Measurements from ENCODE around the gene ARPC1B.
A peak's percentile ranks its signal among the peaks of the same experiment; 100 is the strongest.
"Not testable (repeated sequence)": the region's sequence is repeated elsewhere in the genome, so short reads cannot be mapped to it uniquely, and the experiment has no call there.

ARPC1B gene

DNA sequence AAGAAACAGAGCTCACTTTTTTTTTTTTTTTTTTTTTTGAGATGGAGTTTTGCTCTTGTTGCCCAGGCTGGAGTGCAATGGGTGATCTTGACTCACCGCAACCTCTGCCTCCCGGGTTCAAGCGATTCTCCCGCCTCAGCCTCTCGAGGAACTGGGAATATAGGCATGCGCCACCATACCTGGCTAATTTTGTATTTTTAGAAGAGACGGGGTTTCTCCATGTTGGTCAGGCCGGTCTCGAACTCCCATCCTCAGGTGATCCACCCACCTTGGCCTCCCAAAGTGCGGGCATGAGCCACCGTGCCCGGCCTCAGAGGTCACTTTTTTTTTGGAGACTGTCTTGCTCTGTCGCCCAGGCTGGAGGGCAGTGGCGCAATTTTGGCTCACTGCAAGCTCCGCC lies 16.0 kb upstream of the ARPC1B start:
- not testable (repeated sequence) for DNase-seq; ATAC-seq (replicated peaks); H3K4me1 Mint-ChIP-seq; H3K27me3 Mint-ChIP-seq; H3K4me3 Mint-ChIP-seq; H3K9me3 Mint-ChIP-seq; H3K27ac Mint-ChIP-seq
- peaks cover 31 to 34% of the 10 kb centered on the region in 2 donors for H3K36me3 Mint-ChIP-seq

DNA sequence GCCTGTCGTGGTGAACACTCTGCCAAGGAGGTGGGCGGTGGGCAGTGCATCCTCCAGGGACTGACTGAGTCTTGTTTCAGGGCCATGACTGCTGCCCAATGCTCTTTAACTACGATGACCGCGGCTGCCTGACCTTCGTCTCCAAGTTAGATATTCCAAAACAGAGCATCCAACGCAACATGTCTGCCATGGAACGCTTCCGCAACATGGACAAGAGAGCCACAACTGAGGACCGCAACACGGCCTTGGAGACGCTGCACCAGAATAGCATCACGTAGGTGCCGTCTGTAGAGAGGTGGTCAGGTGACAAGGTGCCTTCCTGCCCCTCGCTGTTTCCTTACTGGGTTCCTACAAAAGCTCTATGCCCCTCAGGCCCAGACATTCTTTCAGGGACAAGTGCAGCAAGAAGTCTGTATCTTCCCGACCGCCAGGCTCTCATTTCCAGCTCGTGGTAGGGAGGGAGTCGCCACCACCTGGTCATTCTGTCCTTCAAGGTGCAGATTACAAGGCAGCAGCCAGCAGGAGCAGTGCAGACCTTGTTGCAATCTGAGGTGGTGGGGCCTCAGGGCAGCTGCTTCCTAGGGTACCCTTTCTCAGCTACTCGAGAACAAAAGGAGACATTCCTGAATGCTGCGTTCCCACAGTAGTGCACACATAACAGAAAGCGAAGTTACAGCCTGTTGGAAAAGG lies 14.9 kb upstream of the ARPC1B start:
- Mint-ChIP-seq H3K9me3 (no peaks in the 10 kb centered on the region), H3K36me3 (peaks cover 34 to 40% of the 10 kb centered on the region in 2 donors), H3K4me1 (peaks cover 2 to 6% of the 10 kb centered on the region in 2 donors), H3K27ac (no peak overlapping the region), H3K27me3 (no peaks in the 10 kb centered on the region), H3K4me3 (no peak overlapping the region)
- DNase-seq = no peak
- ATAC-seq (replicated peaks) = no peak

DNA sequence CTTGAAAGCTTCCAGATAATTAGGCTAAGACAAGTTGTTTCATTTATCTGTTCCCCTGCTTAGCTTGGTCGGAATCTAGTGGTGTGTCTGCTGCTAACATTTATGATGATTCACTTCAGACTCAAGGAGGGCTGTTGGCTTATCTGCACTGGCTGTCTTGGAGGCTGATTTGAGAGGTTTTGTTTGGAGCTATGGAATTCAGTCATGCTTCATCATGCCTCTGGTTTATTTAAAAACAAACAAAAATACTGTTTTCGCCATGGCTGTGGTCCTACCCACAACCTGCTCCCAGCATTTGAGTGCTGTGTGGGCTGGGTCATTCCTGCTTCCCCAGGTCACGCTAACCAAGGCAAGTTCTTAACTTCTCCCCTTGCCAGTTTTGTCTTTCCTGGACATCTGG lies 11.7 kb upstream of the ARPC1B start:
- Mint-ChIP-seq H3K9me3 (no peaks in the 10 kb centered on the region), H3K4me3 (no peak overlapping the region), H3K27ac (no peak overlapping the region), H3K4me1 (peaks cover 6 to 10% of the 10 kb centered on the region in 2 donors), H3K36me3 (peaks cover 48 to 52% of the 10 kb centered on the region in 2 donors), H3K27me3 (no peaks in the 10 kb centered on the region)
- DNase-seq = no peak
- no peak for ATAC-seq (replicated peaks)

DNA sequence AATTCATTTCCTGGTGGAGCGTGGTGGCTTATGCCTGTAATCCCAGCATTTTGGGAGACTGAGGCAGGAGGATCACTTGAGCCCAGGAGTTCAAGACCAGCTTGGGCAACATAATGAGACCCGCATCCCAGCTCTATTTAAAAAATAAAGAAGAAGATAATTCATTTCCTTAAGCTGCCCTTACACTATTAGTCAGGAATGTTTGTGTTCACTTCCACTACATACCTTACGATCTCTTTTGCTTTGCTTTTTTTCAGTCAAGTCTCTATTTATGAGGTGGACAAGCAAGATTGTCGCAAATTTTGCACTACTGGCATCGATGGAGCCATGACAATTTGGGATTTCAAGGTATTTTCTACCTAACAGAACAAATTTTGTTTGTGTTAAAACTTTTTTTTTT lies 11.2 kb upstream of the ARPC1B start:
- Mint-ChIP-seq H3K36me3 (peaks cover 43 to 47% of the 10 kb centered on the region in 2 donors), H3K27me3 (no peaks in the 10 kb centered on the region), H3K4me3 (no peak overlapping the region), H3K27ac (no peak overlapping the region), H3K9me3 (no peaks in the 10 kb centered on the region), H3K4me1 (peaks cover 6 to 10% of the 10 kb centered on the region in 2 donors)
- DNase-seq (no peak), ATAC-seq (replicated peaks) (no peak)

DNA sequence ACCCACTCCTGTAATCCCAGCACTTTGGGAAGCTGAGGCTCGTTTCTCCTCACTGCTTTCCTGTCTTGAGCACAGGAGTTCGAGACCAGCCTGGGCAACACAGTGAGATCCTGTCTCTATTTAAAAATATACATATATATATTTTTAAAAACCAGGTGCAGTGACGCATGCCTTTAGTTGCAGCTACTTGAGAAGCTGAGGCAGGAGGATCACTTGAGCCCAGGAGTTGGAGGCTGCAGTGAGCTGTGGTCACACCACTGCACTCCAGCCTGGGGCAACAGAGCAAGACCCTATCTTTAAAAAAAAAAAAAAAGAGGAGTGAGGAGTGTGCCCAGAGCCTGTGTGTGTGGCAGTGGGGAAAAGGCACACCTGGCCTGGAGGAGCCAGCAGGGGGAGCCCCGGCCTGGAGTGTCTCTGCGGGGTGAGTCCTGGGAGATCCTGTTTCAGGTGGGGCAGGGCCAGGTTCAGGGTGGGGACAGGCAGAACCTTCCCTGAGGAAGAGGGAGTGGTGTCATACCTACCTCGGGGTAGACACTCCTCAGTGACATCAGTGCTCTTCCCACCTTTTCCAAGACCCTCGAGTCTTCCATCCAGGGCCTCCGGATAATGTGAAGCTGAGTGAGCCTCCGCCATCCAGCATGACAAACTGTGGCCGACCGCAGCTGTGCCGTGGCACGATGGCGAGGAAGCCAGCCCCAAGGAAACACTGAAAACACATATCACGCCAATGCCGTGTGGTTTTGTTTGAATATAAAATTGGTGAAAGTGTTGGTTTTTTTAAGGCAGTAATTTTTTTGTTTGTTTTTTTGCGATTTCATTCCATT lies 9.0 kb upstream of the ARPC1B start:
- Mint-ChIP-seq H3K9me3 (no peaks in the 10 kb centered on the region), H3K36me3 (peaks cover 43 to 50% of the 10 kb centered on the region in 2 donors), H3K4me3 (no peak overlapping the region), H3K27me3 (no peaks in the 10 kb centered on the region), H3K4me1 (peaks cover 6 to 9% of the 10 kb centered on the region in 2 donors), H3K27ac (peak overlapping the region; percentile 75)
- peak; percentile 32 for DNase-seq
- peak; percentile 80 to 83 for ATAC-seq (replicated peaks)

DNA sequence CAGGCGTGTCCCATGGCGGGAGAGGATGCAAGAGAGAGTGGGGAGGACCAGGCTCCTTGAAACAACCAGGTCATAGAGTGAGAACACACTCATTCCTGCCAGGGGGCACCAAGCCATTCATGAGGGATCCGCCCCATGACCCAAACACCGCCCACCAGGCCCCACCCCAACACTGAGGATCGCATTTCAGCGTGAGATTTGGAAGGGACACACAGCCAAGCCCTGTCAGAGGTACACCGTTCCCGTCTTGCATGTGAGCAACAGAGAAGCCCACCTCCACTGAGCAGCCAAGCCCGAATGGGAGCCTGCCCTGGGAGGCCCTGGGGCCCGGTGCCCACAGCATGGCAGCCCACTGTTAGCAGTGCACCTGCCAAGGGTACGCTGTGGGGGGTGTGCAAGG lies 7.9 kb upstream of the ARPC1B start:
- Mint-ChIP-seq H3K27ac (peak overlapping the region; percentile 66), H3K9me3 (no peaks in the 10 kb centered on the region), H3K4me3 (no peak overlapping the region), H3K4me1 (peaks cover 4 to 6% of the 10 kb centered on the region in 2 donors), H3K36me3 (peaks cover 36 to 47% of the 10 kb centered on the region in 2 donors), H3K27me3 (no peaks in the 10 kb centered on the region)
- no peak for DNase-seq
- no peak for ATAC-seq (replicated peaks)

DNA sequence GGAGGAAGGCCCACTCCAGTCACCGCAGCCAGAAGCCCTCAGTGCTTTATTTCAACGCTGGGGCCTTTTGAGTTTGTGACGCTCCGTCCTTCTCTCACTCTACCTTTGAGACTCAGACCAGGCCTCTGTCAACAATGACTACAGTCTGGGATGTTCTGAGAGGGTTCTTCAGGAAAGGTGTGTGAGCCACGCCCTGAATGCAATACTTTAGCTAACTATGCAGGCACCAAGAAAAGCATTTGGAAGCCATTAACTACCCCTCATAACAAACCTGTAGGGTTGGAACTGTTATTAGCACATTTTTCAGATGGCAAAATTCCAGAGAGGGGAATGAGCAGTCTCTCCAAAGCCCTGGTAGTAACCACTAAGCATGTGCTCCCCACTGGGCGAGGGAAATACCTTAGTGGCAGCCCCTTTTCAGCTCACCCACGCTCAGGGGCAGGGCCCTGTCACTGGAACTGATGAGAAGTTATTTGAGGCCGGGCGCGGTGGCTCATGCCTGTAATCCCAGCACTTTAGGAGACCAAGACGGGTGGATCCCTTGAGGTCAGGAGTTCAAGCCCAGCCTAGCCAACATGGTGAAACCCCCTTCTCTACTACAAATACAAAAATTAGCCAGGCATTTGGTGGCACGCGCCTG lies 5.7 kb upstream of the ARPC1B start:
- H3K27ac Mint-ChIP-seq = no peak overlapping the region
- ATAC-seq (replicated peaks) (no peak), DNase-seq (no peak)
- no peaks in the 10 kb centered on the region for H3K27me3 Mint-ChIP-seq
- no peak overlapping the region for H3K4me3 Mint-ChIP-seq
- H3K36me3 Mint-ChIP-seq = peaks cover 30 to 36% of the 10 kb centered on the region in 2 donors
- H3K4me1 Mint-ChIP-seq = peaks cover 9 to 14% of the 10 kb centered on the region in 2 donors
- no peaks in the 10 kb centered on the region for H3K9me3 Mint-ChIP-seq

DNA sequence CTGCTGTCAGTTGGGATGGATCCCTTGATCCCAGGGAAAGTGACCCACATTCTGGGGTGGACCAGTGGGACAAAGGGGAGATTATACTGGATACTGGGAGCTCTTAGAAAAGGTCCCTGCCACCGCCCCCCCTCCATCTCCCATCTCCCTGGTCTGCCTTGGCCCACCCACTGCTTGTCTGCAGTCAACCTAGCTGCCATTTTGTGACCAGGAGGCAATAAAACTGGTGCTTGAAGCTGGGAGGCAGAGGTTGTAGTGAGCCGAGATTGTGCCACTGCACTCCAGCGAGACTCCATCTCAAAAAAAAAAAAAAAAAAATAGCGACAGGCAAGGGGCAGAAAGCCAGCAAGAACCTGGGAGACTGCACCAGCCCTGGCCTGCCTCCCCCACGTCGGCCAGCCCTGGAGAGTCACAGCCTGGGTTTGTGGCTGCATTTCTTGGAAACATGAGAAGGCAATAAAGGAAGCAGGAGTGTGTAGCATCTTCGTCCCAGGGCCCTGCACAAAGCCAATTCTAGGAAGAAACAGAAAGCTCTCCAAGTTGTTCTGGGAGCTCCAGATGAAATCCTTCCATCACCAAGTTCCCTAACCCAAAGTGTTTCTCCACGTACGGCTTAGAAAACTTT lies 4.7 kb upstream of the ARPC1B start:
- H3K27me3 Mint-ChIP-seq = no peaks in the 10 kb centered on the region
- H3K36me3 Mint-ChIP-seq = peaks cover 25 to 29% of the 10 kb centered on the region in 2 donors
- peaks cover 6 to 12% of the 10 kb centered on the region in 2 donors for H3K4me1 Mint-ChIP-seq
- H3K27ac Mint-ChIP-seq = no peak overlapping the region
- no peak for ATAC-seq (replicated peaks)
- no peak for DNase-seq
- H3K4me3 Mint-ChIP-seq = no peak overlapping the region
- H3K9me3 Mint-ChIP-seq = no peaks in the 10 kb centered on the region

DNA sequence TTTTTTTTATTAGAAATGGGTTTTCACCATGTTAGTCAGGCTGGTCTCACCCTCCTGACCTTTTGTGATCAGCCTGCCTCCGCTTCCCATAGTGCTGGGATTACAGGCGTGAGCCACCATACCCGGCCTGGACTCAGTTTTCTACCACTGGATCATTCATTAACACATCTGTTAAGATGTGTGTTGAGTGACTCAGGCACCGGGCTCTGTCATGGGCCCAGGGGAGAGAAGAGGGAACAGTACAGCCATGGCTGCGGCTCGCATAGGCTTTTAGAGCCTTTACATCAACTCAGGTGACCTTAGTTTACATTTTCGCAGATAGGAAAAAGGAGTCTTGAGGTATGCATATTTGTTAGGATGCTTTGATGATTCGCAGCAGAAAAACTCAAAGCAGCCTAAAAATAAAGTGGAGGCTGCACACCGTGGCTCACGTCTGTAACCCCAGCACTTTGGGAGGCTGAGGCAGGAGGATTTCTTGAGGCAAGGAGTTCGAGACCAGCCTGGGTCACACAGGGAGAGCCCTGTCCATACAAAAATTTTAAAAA lies 3.1 kb upstream of the ARPC1B start:
- H3K4me3 Mint-ChIP-seq = no peak overlapping the region
- ATAC-seq (replicated peaks) (no peak), DNase-seq (no peak)
- H3K9me3 Mint-ChIP-seq = no peaks in the 10 kb centered on the region
- peaks cover 16 to 17% of the 10 kb centered on the region in 2 donors for H3K36me3 Mint-ChIP-seq
- H3K27ac Mint-ChIP-seq = peak overlapping the region; percentile 69
- H3K27me3 Mint-ChIP-seq = no peaks in the 10 kb centered on the region
- peaks cover 4 to 14% of the 10 kb centered on the region in 2 donors for H3K4me1 Mint-ChIP-seq

DNA sequence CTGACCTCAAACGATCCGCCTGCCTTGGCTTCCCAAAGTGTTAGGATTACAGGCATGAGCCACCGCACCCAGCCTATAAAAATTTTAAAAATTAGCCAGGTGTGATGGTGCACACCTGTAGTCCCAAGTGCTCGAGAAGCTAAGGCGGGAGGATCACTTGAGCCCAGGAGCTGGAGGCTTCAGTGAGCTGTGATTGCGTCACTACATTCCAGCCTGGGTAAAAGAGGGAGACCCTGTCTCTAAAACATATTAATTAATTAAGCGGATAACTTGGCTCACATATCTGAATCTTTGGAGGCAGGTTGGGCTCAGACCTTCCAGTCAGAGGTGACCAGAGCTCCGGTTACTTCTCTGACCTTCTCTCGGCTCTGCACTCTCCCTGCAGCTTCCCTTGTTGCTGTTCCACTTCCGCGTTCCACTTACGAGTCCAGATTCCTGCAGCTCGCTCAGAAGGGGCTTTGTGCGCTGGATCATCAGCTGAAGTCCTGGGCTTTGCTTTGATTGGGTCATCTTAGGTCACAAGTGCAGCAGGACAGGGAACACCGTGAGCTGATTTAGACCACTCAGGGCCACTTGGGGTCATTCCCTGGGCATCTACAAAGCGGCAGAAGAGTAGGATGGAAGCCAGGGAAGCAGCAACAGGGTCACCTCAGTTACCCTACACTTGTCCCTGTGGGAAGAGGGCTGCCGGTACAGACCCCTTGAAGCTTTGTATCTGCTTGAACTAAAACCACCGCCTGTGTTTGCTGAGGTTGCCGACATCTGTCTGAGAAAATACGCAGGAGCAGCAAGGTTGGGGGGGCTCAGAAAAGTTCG lies 2.0 kb upstream of the ARPC1B start:
- DNase-seq (no peak), ATAC-seq (replicated peaks) (no peak)
- H3K36me3 Mint-ChIP-seq = peaks cover 17 to 18% of the 10 kb centered on the region in 2 donors
- peak overlapping the region; percentile 89 for H3K27ac Mint-ChIP-seq
- peak overlapping the region; percentile 82 to 84 for H3K4me3 Mint-ChIP-seq
- H3K27me3 Mint-ChIP-seq = no peaks in the 10 kb centered on the region
- H3K9me3 Mint-ChIP-seq = no peaks in the 10 kb centered on the region
- H3K4me1 Mint-ChIP-seq = peaks cover 6 to 24% of the 10 kb centered on the region in 2 donors

DNA sequence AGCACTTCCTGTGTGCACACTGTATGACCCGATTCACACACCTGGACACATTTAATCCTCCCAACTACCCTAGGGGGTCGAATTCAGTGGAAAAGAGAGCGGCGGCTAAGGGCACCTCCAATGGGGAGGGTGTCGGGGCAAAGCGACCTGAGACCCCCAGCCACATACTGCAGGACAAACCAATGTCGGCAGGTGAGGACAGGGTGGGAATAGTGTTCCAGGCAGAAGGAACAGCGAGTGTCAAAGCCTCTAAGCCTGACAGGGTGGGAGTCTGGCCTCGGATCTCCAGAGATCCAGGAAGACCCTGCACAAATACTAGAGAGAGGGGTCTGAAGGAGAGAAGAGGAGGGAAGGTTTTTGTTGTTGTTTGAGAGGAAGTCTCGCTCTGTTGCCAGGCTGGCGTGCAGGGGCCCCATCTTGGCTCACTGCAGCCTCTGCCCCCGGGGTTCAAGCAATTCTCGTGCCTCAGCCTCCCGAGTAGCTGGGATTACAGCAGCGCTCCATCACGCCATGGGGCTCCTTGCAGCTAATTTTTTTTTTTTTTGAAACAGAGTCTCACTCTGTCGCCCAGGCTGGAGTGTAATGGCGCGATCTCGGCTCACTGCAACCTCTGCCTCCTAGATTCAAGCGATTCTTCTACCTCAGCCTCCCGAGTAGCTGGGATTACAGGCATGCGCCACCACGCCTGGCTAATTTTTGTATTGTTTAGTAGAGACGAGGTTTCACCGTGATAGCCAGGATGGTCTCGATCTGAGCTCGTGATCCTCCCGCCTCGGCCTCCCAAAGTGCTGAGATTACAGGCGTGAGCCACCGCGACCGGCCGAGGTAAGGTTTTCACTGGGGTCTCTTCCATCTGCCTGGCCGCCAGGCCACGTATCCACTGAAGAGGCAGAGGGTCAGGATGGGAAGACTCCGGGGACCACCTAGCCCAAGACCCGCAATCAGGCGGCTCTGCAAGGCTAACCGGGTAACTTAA lies 1.2 kb upstream of the ARPC1B start:
- DNase-seq (no peak), ATAC-seq (replicated peaks) (no peak)
- peaks cover 7 to 31% of the 10 kb centered on the region in 2 donors for H3K4me1 Mint-ChIP-seq
- peak overlapping the region; percentile 82 to 84 for H3K4me3 Mint-ChIP-seq
- peak overlapping the region; percentile 89 for H3K27ac Mint-ChIP-seq
- peaks cover 23 to 27% of the 10 kb centered on the region in 2 donors for H3K36me3 Mint-ChIP-seq
- H3K27me3 Mint-ChIP-seq = no peaks in the 10 kb centered on the region
- H3K9me3 Mint-ChIP-seq = no peaks in the 10 kb centered on the region

DNA sequence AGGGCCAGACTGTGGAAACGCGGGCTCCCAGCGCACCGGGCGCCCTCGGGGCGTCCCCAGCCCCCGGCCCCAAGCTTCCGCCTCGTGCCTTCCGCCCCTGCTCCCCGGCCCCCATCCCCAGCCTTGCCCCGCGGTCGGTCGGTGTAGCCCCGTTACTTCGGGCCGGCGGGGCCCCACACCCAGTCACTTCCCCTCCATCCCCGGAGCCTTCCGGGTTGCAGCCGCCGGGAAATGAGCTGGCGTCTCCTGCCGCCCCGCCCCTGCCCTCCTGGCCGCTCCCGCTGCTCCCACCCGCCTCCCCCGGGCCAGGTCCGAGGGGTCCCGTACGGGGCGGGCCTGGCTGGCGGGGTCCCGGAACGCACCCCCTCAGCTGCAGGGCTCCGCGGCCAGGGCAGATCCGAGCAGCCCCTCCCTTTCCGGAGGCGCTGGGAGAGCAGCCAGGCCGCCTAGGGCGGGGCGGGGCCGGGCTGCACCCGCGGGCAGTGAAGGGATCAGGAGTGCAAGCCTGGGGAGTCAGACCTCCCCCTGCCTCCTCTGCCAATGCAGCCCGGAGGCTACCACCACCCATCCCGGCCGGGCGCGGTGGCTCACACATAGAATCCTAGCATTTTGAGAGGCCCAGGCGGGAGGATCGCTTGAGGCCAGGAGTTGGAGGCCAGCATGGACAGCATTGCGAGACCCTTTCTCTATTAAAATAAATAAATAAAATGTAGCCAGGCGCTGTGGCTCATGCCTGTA lies 709 bp downstream of the ARPC1B start:
- no peaks in the 10 kb centered on the region for H3K27me3 Mint-ChIP-seq
- DNase-seq (peak; percentile 64), ATAC-seq (replicated peaks) (peak; percentile 45 to 51)
- peaks cover 25 to 28% of the 10 kb centered on the region in 2 donors for H3K36me3 Mint-ChIP-seq
- peak overlapping the region; percentile 91 for H3K27ac Mint-ChIP-seq
- H3K9me3 Mint-ChIP-seq = no peaks in the 10 kb centered on the region
- H3K4me3 Mint-ChIP-seq = peak overlapping the region; percentile 84
- peaks cover 17 to 47% of the 10 kb centered on the region in 2 donors for H3K4me1 Mint-ChIP-seq
